GM12878 (cell line): ENCODE data around the gene EPOP. TPM values are rescaled to one million over a fixed set of nuclear protein-coding genes. Genes with fewer than 3 reads are reported as not detected.
A peak's percentile ranks its signal among the peaks of the same experiment; 100 is the strongest.

Experiments used
- ATAC-seq: fragments of 200-7000 bp; cut with Tn5 transposase; 3 replicates; pipeline ENCODE4 v1.9.1; 2020; ENCODE audit warnings: mild to moderate bottlenecking, moderate library complexity
- BruUV-seq: library from RNA; stranded (reverse); fragments of 400-500 nt; replicated peaks from 2 replicates; lab custom pipeline; 2021; lab: Mats Ljungman, UMichigan
- CTCF ChIA-PET: fragments of 300-600 bp; sonication (Branson Sonifier 250); formaldehyde crosslinking; extraction: SDS; loops from one replicate; lab custom pipeline; 2021; ENCODE audit warnings: inconsistent platforms; lab: Yijun Ruan, JAX
- POLR2A ChIA-PET: fragments of 350-600 bp; formaldehyde crosslinking; extraction: SDS; loops from one replicate; lab custom pipeline; 2021; ENCODE audit warnings: inconsistent platforms; lab: Charles Lee
- RAD21 ChIA-PET: fragments of 300-600 bp; sonication (Branson Sonifier 250); formaldehyde crosslinking; loops from one replicate; lab custom pipeline; 2023; ENCODE audit warnings: antibody characterized with exemption; ENCODE audit not compliant: unreplicated experiment; lab: Charles Lee
- SMC1A ChIA-PET: fragments of 300-600 bp; sonication (Branson Sonifier 250); formaldehyde crosslinking; loops from one replicate; lab custom pipeline; 2023; ENCODE audit not compliant: unreplicated experiment, uncharacterized antibody; lab: Charles Lee
- DNase-seq: peaks from one replicate; pipeline ENCODE4 v3.0.0-alpha.2; 2011; ENCODE audit warnings: low read depth, low spot score
- FAIRE-seq: peaks from 3 replicates; lab custom pipeline; 2011; peaks lifted over from hg19 to GRCh38; lab: Jason Lieb, UNC
- H2AFZ ChIP-seq: 2 replicates; pipeline ENCODE4 v1.6.0; 2011; ENCODE audit warnings: low read depth, low read length, control low read depth; ENCODE audit not compliant: control insufficient read depth
- H3K27ac ChIP-seq: 2 replicates; pipeline ENCODE4 v1.5.1; 2011; ENCODE audit warnings: control low read depth; ENCODE audit not compliant: control insufficient read depth, insufficient read depth
- H3K27me3 ChIP-seq, 2 experiments: replicated peaks in 1 of 2; 2 replicates each; pipeline versions ENCODE4 v1.6.0 to v1.6.1; 2011; ENCODE audit warnings: low read length in 1 of 2; ENCODE audit not compliant: control insufficient read depth in 2 of 2, insufficient read depth in 2 of 2
- H3K36me3 ChIP-seq, 2 experiments: 2 replicates each; pipeline ENCODE4 v1.5.1; 2011; ENCODE audit warnings: low read length in 1 of 2; ENCODE audit not compliant: control insufficient read depth in 2 of 2, insufficient read depth in 2 of 2
- H3K4me1 ChIP-seq: 2 replicates; pipeline ENCODE4 v1.6.1; 2011; ENCODE audit warnings: mild to moderate bottlenecking, low read length, moderate library complexity, mixed read lengths; ENCODE audit not compliant: control insufficient read depth, insufficient read depth
- H3K4me2 ChIP-seq: 2 replicates; pipeline ENCODE4 v1.6.0; 2011; ENCODE audit warnings: control low read depth; ENCODE audit not compliant: control insufficient read depth, insufficient read depth
- H3K4me3 ChIP-seq: fragments of 200-600 bp; sonication (generic); 2 replicates; pipeline ENCODE4 v1.5.1; 2016
- H3K79me2 ChIP-seq: 2 replicates; pipeline ENCODE4 v1.6.0; 2011; ENCODE audit warnings: low read length; ENCODE audit not compliant: control insufficient read depth, insufficient read depth
- H3K9ac ChIP-seq: 2 replicates; pipeline ENCODE4 v1.8.0; 2011; ENCODE audit warnings: low read length, control low read depth, mixed read lengths; ENCODE audit not compliant: control insufficient read depth, insufficient read depth
- H3K9me3 ChIP-seq: replicated peaks from 3 replicates; pipeline ENCODE4 v1.5.1; 2011; ENCODE audit warnings: mild to moderate bottlenecking, low read length; ENCODE audit not compliant: control insufficient read depth, insufficient read depth
- H4K20me1 ChIP-seq: 2 replicates; pipeline ENCODE4 v1.6.0; 2011; ENCODE audit not compliant: control insufficient read depth, insufficient read depth
- BACH1 ChIP-seq: fragments of 450-650 bp; IDR thresholded peaks from 2 replicates; pipeline ENCODE4 v1.6.1; 2017; ENCODE audit warnings: mild to moderate bottlenecking, borderline replicate concordance
- GATAD2B ChIP-seq: fragments of 450-650 bp; conservative IDR thresholded peaks from 2 replicates; pipeline ENCODE4 v1.6.1; 2017; ENCODE audit warnings: low read depth, mild to moderate bottlenecking, moderate library complexity
- JUNB ChIP-seq: IDR thresholded peaks from 2 replicates; pipeline ENCODE4 v1.6.1; 2016; ENCODE audit warnings: antibody characterized with exemption, mild to moderate bottlenecking
- MXI1 ChIP-seq: fragments of 150-350 bp; IDR thresholded peaks from 2 replicates; pipeline ENCODE4 v1.6.1; 2011; ENCODE audit warnings: low read depth, mild to moderate bottlenecking, inconsistent platforms, low read length, improper control_type of control experiment
- ZBED1 ChIP-seq: IDR thresholded peaks from 2 replicates; pipeline ENCODE4 v1.6.1; 2016; ENCODE audit warnings: borderline replicate concordance
- ZBTB40 ChIP-seq: fragments of 450-650 bp; IDR thresholded peaks from 2 replicates; pipeline ENCODE4 v1.6.1; 2016; ENCODE audit warnings: mild to moderate bottlenecking, moderate library complexity, borderline replicate concordance
- ZNF24 ChIP-seq: fragments of 450-650 bp; IDR thresholded peaks from 2 replicates; pipeline ENCODE4 v1.6.1; 2017; ENCODE audit warnings: antibody characterized with exemption, mild to moderate bottlenecking
- WGBS: methylation state at CpG from one replicate; pipeline ENCODE4 v1.1.6; 2016; ENCODE audit warnings: low lambda C conversion rate; ENCODE audit not compliant: insufficient replicate concordance, insufficient coverage; ENCODE audit errors: missing lambda C conversion rate; 5-methylcytosine and 5-hydroxymethylcytosine counted together
- in situ Hi-C: fragments of 300-500 bp; cut with MboI; formaldehyde crosslinking; loops from 9 replicates; pipeline ENCODE4 v1.14.3; 2018; ENCODE audit warnings: mixed read lengths
- intact Hi-C: fragments of 100-400 bp; cut with micrococcal nuclease; formaldehyde crosslinking; loops from one replicate; pipeline ENCODE4 v1.14.2; 2022; ENCODE audit not compliant: unreplicated experiment
- polyA plus RNA-seq, 11 experiments: library from polyadenylated mRNA; depleted of rRNA in 4 of 11; unstranded in 6 of 11; stranded (reverse) in 5 of 11; fragments of >200 nt; fragmentation: Nextera tagmentation in 4 of 11; fragmentation: Illumina TruSeq in 1 of 11; extraction: Ambion mirVana in 4 of 11; extraction: Trizol in 1 of 11; gene quantifications; 1 replicate in 1 of 11; 2 replicates in 10 of 11; pipeline versions ENCODE4 v1.2.1 to v1.2.3, GENCODE V29; 2011 to 2016; ENCODE audit warnings: inconsistent platforms in 2 of 11, missing spikeins in 2 of 11, low read depth in 1 of 11
- total RNA-seq, 4 experiments: library from RNA; depleted of rRNA in 3 of 4; stranded (reverse); fragments of >200 nt in 3 of 4; fragmentation: Illumina TruSeq in 1 of 4; extraction: Trizol in 1 of 4; gene quantifications; 2 replicates each; pipeline versions ENCODE4 v1.2.1 to v1.2.3, GENCODE V29; 2013 to 2021
- TF ChIP-seq, protein P1 (sequence below): fragments of 450-650 bp; conservative IDR thresholded peaks from 2 replicates; pipeline ENCODE4 v1.6.1; 2017; ENCODE audit warnings: mild to moderate bottlenecking, moderate library complexity

The EPOP gene
- total and polyA plus RNA-seq, 10 of the 15 experiments (the other 5 are each of a cell fraction or from before 2014, with no cell fraction given) = 0.53 to 9.0 (median 3.7) TPM

DNA sequence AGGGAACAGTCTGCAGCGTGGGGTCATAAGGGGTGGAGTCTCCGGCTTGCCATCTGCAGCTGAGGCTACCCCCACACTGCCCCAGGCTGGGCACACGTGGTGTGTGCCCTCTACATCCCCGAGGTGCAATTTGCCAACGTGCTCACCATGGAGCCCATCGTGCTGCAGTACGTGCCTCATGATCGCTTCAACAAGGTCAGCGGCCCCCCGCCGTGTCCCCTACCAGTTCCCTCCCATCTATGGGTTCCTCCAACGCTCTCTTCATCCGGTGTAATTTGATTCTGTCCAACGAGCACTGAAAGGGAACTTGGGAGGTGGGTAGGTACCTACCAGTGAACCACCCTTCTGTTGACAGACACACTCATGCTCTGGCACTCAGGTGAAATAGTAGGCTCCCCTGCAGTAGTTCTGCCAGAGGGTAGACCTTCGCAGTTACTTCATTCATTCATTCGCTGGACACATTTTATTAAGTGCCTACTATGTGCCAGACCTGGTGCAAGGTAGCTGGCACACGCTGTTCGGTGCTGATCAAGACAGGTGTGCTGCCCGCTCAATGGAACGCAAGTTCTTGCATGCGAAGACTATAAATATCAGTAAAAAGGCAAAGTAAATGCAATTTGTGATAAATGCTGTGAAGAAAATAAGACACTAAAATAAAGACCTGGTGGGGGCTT lies 33.1 kb upstream of the EPOP start:
- in situ Hi-C loops (no loop called here), intact Hi-C loops (no loop called here)
- TF ChIP-seq JUNB = no peak
- no peak for TF ChIP-seq ZBED1
- TF ChIP-seq, protein P1, sequence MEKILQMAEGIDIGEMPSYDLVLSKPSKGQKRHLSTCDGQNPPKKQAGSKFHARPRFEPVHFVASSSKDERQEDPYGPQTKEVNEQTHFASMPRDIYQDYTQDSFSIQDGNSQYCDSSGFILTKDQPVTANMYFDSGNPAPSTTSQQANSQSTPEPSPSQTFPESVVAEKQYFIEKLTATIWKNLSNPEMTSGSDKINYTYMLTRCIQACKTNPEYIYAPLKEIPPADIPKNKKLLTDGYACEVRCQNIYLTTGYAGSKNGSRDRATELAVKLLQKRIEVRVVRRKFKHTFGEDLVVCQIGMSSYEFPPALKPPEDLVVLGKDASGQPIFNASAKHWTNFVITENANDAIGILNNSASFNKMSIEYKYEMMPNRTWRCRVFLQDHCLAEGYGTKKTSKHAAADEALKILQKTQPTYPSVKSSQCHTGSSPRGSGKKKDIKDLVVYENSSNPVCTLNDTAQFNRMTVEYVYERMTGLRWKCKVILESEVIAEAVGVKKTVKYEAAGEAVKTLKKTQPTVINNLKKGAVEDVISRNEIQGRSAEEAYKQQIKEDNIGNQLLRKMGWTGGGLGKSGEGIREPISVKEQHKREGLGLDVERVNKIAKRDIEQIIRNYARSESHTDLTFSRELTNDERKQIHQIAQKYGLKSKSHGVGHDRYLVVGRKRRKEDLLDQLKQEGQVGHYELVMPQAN = no peak
- no peak for TF ChIP-seq BACH1
- TF ChIP-seq ZNF24 = no peak
- TF ChIP-seq GATAD2B = no peak
- no peak for TF ChIP-seq MXI1
- no peak for TF ChIP-seq ZBTB40
- peak overlapping the region; percentile 99 for H3K4me3 ChIP-seq
- SMC1A ChIA-PET = interaction anchor here (1.7 kb wide), 1 partner anchor 7 kb away, joined by 4 read pairs; no protein-coding TSS in a partner anchor
- POLR2A ChIA-PET = interaction anchor here (1.4 kb wide), 1 partner anchor 23 kb away, joined by 4 read pairs; no protein-coding TSS in a partner anchor
- no peak overlapping the region for H3K27ac ChIP-seq
- BruUV-seq = TSS peak; percentile 21
- H2AFZ ChIP-seq = no peak overlapping the region
- no peaks in the 10 kb centered on the region for H4K20me1 ChIP-seq
- H3K79me2 ChIP-seq = peaks cover 59% of the 10 kb centered on the region
- no peaks in the 10 kb centered on the region for H3K9me3 ChIP-seq
- ATAC-seq (no peak), DNase-seq (no peak), FAIRE-seq (no peak)
- peaks cover 20 to 34% of the 10 kb centered on the region in 2 experiments; a peak in 3 of 4 replicates for H3K36me3 ChIP-seq
- H3K27me3 ChIP-seq = no peaks in the 10 kb centered on the region
- peak overlapping the region; percentile 81 for H3K4me2 ChIP-seq
- RAD21 ChIA-PET = interaction anchor here (1.3 to 3.8 kb wide), 3 partner anchors 23 to 39 kb away, joined by 3 to 24 read pairs (median 20); partner anchors contain the start of gene CISD3
- peaks cover 9% of the 10 kb centered on the region for H3K4me1 ChIP-seq
- H3K9ac ChIP-seq = no peak overlapping the region
- CTCF ChIA-PET = interaction anchor here (1.1 to 3.2 kb wide), 5 partner anchors 23 to 40 kb away, joined by 4 to 17 read pairs (median 5); partner anchors contain the start of gene EPOP
- WGBS = 96% methylated on average over 21 of the region's 21 CpGs
